GM19043 (cell line): ENCODE data around the gene MYCN.

ENCODE experiments used
- ATAC-seq: cut with Tn5 transposase; IDR thresholded peaks from one replicate; pipeline ENCODE4 v1.9.1; 2021; ENCODE audit warnings: low read depth; ENCODE audit not compliant: unreplicated experiment

Gene MYCN

DNA sequence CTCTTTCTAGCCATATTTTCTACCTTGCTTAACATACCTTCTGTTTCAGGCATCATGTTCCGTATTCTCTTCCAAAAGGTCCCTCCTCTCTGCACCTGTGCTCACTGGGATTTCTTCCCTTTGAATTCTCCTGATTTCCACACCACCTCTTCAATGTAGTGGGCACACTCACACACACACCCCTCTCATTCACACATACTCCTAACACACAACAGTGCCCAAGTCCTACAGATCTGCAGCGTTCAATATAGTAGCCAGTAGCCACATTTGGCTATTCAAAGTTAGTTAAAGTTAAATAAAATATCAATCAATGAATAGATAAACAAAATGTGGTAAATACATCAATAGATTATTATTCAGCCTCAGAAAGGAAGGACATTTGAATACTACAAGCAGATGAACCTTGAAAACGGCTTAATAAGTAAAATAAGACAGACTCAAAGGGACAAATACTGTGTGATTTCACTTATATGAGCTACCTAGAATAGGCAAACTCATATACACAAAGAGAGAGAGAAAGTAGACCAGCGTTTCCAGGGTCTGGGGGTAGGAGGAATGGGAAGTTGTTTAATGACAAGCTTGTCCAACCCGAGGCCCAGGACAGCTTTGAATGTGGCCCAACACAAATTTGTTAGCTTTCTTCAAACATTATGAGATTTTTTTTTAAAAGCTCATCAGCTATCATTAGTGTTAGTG lies 34.4 kb downstream of the MYCN start:
- no peak for ATAC-seq

DNA sequence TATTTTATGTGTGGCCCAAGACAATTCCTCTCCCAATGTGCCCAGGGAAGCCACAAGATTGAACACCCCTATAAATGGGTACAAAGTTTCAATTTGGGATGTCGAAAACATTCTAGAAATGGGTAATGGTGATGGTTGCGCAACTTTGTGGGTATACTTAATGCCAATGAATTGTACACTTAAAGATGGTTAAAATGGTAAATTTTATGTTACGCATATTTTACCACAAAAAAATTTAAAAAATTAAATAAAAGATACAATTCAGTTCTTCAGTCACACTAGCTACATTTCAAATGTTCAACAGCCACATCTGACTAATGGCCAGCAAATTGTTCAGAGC lies 34.9 kb downstream of the MYCN start:
- ATAC-seq, result no peak

DNA sequence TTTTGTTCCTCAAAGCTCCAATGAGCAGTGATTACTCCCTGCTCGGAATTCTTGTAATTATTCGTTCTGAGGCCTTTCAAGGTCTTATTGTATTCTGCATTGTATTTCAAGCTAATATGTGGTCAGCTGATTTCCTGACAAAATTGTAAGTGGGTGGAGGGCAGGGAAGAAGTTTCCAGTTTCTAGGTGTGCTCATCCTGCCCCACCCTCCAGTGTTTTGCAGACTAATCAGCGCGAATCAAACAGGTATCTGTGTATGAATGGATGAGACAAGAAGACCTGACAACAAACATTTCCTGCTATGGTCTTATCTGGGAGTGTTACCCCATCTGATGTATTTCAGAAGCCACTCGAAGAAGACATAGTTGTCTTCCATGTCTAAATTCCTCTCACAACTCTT lies 35.3 kb downstream of the MYCN start:
- no peak for ATAC-seq

DNA sequence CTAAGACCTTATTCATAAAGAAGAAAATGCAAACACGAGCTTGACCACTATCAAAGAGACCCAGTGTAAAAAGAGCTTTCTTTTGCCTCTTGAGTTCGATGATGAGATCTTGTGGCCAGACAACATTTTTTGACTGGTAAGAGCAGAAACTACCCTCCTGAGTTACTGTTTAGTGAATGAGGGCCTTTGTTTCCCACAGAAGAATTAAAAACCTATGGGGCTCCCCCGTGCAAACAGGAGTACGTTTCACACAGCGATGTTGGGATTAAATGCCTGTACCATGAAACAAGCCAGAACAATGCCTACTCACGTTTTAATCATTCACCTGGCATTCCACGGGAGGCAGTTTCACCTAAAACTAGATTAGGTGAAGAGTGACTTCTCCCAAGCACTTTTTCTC lies 36.0 kb downstream of the MYCN start:
- no peak for ATAC-seq

DNA sequence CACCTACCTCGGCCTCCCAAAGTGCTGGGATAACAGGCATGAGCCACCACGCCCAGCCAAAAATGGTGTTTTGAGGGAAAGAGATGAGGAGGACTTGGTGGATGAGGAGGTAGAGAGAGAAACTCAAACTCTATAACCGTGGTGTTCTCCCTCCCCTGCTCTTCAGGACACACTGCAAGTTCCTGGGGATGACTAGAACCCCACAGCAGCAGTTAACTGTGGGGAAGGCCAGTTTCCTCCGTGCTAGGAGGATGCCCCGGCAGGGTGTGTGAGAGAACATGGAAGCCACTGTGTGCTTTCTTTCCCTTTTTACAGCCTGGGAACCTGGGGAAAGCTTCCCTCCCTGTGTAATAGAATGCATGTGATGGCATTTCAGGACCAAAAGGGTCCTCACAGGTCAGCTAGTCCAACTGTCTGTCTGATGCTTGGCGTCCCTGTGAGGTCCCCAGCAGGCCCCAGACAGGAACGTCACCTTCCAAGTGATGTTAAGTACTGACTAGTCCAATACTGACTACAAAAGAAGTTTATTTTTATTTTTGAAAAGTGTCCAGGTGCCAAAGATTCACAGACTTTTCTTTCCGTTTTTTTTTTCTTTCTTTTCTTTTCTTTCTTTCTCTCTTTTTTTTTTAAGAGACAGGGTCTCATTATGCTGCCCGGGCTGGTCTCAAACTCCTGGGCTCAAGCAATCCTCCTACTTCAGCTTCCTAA lies 38.9 kb downstream of the MYCN start:
- no peak for ATAC-seq

DNA sequence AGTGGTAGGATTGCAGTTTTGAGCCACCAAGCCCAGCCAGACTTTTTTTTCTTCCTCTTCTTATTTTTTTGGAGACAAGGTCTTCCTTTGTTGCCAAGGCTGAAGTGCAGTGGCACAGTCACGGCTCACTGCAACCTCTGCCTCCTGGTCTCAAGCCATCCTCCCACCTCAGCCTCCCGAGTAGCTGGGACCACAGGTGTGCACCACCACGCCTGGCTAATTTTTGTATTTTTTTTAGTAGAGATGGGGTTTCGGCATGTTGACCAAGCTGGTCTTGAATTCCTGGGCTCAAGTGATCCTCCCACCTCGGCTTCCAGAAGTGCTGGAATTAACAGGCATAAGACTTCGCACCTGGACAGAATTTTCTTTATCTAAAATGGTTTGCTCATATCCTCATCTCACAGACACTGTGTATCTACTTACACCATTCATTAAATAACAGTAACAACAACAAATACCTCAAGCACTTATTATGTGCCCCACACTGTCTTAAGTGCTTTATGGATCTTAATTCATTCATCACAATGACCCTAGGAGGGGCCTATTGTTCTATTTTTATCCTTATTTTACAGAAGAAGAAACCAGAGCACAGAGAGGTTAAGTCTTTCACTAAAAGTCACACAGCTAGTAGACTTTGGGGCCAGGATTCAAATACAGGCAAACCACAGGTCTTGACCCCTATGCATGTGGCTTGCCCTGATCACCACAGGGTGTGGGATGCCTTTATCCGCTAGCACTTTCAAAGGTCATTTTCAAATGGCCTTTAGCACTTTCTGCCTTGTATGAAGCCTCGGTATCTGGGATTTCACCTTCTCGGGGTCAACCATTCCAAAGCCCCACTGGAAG lies 39.6 kb downstream of the MYCN start:
- no peak for ATAC-seq

DNA sequence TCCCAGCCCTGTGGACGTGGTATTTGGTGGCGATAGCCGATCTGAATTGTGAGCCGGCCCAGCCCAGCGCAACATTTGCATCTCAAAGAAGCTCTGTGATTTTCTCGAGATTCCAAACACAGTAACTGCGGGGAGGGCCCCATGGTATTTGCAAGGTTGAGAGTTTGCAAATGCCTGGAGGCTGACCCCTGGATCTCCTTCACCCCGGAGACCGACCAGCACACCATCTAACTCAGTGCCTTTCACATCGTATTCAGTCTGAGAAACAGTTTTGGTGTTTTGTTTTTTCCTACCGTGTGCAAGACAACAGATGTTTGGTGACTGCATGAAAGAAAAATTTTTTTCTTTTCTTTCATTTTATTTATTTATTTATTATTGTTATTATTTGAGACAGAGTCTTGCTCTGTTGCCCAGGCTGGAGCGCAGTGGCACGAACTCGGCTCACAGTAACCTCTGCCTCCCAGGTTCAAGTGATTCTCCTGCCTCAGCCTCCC lies 40.3 kb downstream of the MYCN start:
- ATAC-seq, result no peak

DNA sequence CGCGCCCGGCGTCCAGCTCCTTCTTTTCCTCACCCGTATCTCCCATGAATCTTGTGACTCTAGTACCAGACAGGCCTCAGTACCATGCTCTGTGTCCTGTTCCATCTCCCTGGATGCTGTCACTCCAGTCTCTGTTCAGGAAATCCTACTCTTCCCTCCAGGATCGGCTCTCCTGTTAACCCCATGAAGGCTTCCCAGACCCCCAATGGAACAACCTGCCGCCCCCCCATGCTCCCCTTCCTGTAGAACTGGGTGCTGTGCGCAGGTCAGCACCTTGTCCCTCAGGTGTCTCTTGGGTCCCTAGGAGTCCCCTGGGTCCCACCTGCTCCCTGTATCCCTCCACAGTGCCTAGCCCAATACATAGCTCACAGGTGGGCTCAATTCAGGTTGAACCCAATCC lies 41.3 kb downstream of the MYCN start:
- no peak for ATAC-seq

DNA sequence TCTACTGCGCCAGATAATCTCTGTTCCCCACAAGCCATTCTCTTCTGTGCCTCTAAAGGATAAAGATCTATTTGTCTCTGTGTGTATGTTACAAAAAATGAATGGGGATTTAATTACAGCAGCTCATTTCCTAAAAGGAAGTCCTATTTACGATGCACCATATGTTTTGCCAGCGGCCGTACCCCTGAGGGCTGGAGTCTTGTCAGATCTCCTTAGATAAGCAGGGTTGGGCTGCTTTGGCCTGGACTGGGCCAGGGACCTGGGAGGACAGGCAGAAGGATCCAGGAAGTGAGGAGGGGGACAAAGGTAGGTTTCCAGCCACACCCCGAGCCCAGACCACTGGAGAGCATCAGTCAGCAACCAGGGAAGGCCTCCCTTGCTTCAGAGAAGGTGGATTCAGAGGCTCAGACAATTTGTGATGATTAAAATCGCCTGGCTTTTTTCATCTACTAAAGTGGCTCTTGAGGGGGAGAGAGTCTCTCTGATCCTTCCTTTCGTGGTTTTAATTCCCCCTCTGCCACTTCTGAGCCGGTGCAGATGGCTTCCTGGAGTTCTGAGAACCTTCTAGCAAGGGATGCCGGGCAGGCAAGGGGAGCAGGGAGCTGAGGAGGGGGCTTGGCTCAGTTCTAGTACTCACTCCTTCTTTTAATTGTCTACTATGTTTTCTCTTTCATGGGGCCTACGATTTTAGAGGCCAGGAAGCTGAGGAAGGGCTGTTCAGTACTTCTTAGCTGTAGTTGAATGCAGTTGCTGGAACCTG lies 42.1 kb downstream of the MYCN start:
- ATAC-seq, result no peak

DNA sequence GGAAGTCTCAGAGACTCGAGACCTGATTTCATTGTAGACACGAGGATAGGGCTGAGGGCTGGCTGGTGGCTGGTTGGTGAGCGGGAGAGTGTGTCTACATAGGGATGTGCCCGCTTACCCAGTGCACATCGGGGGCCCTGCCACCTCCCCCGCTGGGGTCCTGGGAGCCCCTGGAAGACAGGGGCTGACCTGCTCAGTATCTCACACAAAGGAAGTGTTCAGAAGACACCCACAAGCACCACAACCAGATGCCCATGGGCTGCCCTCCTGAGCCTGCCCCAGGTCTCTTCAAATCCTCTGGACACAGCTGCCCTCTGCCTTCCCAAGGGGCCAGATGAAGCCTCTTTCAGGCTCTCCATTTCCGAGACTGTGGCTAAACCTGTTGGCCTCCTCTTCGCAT lies 43.1 kb downstream of the MYCN start:
- no peak for ATAC-seq

DNA sequence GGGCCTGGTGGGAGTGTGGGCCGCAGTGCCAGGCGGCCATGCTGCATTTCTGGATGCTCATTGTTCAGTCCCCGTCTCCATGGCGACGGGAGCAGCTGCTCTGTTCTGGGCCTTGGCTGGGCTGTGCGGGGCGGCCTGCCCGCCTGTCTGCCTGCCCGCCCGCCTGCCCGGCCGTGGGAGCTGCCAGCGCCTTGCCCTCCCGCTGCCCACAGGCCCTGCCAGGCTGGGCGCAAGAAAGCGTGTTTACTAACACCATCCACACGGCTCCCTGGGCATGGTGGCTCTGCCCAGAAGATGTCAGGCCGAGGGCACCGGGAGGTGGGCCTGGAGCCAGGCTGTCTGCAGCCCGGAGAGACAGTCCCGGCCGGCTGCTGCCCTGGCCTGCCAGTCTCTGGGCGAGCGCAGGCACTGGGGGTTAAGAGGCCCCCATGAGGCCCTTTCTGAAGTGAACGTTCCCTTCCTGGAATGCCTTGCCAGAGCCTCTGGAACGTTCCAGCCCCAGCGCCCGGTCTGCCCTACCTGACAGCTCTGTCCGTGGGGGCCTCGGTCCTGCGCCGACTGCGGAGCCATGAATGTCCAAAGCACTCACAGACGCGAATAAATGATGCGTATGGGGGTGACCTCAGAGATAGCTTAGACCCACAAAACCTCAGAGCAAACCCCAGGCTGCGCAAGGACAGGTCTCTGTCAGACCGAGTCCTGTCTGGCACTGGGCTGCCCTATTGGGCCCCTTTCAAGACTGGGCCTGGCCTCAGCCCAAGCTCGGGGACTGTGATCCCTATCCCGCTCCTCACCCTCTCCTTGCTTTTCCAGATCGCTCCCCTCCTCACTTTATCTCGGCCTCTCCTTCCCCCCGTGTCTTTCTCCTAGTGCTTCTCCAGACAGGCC lies 44.3 kb downstream of the MYCN start:
- no peak for ATAC-seq

DNA sequence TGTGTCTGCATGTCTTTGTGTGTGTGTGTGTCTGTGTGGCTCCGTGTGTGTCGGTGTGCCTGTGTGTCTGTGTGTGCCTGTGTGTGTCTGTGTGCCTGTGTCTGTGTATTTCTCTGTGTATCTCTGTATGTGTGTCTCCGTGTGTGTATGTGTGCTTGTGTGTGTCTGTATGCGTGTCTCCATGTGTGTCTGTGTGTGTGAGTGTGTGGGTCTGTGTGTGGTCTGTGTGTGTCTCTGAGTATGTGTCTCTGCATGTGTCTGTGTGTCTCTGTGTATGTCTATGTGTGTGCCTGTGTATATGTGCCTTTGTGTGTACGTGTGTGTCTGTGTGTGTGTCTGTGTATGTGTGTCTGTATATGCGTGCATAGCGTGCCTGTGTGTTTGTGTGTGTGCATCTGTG lies 45.2 kb downstream of the MYCN start:
- no peak for ATAC-seq

DNA sequence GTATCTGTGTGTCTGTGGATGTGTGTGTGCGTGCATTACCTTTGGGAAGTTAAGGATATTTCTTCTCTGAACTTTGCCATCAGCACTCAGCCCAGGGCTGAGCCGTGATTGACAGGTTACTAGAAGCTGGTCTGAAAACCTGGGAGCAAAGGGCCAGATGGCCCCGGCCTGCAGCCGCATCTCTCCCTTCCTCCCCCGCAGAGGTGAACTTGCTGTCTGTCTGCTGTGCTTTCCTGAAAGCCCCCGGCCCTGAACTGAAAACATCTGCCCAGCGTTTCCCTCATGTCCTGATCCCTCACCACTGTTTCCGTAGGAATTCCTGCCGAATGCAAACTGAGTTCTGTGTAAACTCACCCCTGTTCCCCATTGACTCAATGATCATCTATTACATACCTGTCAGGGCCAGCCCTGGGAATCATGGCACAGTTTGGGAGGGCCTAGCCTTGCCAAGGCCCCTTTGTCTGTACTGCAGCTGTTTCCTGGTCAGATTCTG lies 45.8 kb downstream of the MYCN start:
- no peak for ATAC-seq

DNA sequence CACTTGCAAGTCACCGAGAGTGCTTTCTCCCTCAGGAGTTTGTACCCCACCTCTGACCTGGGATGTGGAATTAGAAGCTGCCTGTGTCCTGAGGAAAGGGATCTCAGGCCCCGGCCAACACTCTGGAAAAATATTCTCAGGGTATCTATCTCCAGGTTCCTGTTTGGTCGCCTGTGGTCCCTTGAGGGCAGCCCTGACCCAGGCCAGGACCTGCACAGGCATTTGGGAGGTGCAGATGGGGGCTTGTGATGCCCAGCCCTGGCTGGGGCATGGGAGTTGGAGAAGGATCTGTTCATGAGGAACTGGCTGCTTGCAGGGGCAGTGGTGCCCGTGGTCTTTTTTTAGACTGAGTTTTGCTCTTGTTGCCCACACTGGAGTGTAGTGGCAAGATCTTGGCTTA lies 46.3 kb downstream of the MYCN start:
- ATAC-seq, result no peak

DNA sequence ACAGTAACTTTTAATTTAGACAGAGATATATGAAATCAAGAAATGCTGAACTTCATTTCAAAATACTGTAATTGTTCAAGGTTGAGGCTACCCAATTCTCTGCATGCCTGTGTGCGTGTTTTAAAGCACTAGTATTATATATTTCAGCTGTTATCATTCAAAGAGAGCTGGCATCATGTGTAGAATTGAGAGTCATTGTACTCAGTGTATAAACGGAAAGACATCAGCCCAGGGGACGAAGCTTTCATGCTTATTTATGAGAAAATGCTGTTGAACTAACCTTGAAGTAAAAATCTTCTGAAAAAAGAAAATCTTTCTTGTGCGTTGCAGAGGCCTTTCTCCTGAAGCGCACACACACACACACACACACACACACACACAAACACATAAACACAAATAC lies 48.4 kb downstream of the MYCN start:
- ATAC-seq, result no peak

DNA sequence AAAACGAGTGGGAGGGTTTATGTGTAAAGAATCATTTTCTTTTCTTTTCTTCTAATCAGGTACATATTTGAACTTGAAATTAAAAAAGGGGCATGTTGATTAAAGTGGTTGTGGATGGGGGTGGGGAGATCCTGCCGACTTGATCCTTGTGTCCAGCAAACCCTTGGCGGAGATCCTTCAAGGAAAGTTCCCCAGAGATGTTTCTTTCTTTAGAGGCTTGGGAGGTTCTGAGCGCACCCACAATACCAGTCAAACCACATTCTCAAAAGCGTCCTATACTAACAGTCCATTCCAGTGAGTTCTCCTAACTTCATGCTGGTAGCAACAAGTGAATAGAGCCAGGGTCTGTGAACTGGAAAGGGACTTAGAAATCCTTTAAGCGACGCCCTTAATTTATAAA lies 49.2 kb downstream of the MYCN start:
- ATAC-seq, result no peak

DNA sequence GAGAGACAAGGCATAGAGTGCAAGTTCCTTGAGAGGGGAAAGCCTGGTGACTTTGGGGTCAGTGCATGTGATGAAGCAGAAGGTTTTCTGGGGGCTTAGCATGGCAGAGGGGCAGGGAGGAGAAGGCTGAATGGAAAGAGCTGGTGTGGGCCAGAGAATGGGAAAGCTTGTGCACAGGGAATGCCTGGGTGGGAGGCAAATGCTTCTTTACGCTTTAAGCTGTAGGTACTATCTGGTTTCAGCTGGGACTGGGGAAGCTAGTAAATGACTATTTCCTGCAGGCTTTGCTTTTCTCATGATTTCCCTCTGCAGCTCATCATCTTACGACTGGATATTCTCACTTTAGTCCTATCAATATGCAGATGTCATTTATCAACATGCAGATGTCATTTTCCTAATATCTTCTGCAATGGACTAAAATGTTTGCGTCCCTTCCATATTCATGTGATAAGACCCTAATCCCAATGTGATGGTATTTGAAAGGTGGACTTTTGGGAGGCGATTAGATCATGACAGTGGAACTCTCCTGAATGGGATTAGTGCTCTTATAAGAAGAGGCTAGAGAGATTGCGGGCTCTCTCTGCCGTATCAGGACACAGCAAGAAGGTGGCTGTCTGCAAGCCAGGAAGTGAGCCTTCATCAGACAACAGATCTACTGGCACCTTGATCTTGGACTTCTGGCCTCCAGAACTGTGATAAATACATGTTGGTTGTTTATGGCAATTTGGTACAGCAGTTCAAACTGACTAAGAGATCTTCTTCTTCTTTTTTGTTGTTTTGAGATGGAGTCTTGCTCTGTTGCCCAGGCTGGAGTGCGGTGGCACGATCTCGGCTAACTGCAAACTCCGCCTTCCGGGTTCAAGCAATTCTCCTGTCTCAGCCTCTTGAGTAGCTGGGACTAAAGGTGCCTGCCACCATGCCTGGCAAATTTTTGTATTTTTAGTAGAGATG lies 50.1 kb downstream of the MYCN start:
- no peak for ATAC-seq

DNA sequence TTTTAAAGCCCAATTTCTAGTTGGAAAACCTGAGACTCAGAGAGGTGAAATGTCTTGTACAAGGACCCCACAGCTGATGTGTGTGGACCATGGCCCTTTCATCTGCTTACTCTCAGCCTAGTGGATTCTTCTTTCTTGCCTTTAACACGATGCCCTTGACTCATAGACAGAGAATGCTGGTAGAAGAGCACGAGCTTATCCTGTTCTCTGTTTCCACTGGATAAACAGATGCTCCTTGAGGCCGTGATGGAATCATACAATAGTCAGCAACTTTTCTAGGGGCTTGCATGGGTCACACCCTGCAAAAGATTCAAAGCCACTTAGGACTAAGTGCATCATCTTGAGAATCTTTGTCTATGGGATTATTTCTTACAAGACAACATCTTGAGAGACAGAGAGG lies 50.9 kb downstream of the MYCN start:
- ATAC-seq, result no peak
